ENCODE measurements around the gene MAPK10. TPM values are rescaled to one million over a fixed set of nuclear protein-coding genes. Genes with fewer than 3 reads are reported as not detected.

MAPK10 gene
- 178 TPM for total RNA-seq

DNA sequence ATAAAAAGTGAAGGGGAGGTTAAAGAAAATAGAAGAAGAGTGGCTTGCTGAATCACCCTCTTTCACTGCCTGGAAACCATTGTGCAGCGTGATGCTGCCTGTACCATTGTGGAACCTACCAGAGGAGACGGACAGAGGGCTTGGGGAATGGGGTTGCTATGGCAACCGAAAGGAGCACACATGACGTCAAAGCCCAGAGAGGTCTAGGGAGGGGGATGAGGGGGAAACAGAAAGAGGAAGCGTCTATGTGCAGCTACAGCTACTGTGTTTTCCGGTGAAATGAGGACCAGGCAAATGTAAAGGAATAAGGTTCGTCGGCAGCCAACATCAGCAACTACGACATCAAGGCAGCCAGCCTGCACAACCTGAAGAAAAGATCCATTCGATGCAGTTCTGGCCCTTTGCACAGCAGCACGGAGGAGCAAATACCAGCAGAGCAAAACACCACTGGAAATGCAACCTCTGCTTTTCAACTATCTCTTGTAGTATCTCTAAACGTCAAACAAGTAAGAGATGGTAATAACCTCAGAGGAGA lies at the start of gene MAPK10:
Gene MAPK10, minus strand, starts transcription at position 110 of the 535 bp plus-strand sequence.
- peak; percentile 74 for DNase-seq (ENCODE audit: low spot score)

GRCh38 chr4:86403575-86403974 lies 43.7 kb upstream of the MAPK10 start:
- DNase-seq (ENCODE audit: low spot score): no peak

GRCh38 chr4:86401826-86402225 lies 42.0 kb upstream of the MAPK10 start:
- no peak for DNase-seq (ENCODE audit: low spot score)

GRCh38 chr4:86400216-86400615 lies 40.4 kb upstream of the MAPK10 start:
- no peak for DNase-seq (ENCODE audit: low spot score)

DNA sequence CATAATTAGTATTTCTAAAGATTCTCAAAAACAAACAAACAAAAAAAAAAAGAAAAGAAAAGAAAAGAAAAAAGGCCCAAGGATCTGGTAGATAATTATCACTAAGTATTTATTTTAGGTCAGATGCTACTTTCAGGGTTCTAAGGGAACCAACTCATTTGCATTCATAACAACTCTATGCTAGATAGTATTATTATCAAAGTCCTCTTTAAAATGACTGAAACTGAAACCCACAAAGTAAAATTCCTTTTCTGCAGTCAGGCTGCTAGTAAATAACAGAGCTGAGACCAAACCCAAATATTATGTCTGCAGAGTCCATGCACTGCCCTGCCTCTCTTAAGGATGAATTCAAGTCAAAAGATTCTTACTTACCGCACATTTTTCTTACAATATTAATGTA lies 38.3 kb upstream of the MAPK10 start:
- no peak for DNase-seq (ENCODE audit: low spot score)

DNA sequence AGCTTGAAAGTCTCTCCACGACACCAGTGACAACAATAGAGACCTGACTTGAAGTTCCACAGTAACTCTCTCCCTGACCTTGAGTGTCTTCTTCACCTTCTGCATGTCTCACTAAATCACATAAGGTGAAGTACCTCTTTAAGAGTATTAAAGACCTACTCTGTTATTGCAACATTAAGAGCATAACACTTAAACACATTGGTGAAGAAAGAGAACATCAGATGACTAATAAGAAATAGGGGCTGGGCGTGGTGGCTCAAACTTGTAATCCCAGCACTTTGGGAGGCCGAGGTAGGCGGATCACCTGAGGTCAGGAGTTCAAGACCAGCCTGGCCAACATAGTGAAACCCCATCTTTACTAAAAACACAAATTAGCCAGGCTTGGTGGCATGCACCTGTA lies 33.9 kb upstream of the MAPK10 start:
- DNase-seq (ENCODE audit: low spot score): no peak

DNA sequence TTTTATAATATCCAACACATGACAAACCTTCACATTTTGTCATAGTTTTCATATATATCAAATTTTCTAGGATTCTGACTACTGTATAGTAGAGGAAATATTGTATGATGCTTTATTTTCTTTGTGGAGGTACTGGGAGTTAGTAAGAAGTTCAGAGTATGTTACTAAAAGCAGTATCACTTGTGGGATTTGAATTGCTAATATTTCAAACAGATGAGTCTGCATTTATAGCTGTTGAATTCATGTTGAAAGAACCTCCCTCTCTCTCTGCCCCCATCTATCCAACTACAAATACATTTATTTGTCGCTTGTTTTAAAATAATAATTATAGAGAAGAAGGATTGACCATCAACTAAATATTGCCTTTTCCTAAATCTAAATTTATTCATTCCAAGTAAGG lies 29.8 kb upstream of the MAPK10 start:
- DNase-seq (ENCODE audit: low spot score): no peak

- no peak for DNase-seq (ENCODE audit: low spot score)
Measured at GRCh38 chr4:86388252-86388651, 28.4 kb upstream of the MAPK10 start.

DNA sequence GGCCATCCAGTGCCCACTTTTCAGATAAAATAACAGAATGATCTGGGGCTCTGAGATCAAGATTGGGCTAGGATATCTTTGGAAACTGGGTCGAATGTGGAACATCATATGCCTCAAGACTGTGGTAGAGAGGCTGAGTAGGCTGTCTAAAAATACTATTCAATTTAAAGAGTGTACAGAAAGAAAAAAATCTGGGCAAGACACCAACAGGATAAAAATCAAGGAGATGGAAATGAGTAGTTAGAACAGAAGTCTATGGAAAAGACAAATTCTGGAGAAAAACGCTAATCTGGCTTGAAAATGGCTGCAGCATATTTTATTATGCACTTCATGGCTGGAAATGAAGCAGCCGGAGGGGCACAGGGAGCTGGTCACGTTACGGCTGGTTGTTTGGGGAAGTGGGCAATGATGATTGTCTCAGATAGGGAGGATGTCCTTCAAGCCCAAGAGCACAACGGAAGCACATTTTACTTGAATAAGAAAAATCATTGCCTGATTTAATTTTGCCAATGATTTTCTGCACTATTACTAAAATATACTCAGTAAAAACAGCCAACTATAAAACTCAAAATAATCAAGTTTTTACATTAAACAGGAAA lies 27.1 kb upstream of the MAPK10 start:
- no peak for DNase-seq (ENCODE audit: low spot score)

DNA sequence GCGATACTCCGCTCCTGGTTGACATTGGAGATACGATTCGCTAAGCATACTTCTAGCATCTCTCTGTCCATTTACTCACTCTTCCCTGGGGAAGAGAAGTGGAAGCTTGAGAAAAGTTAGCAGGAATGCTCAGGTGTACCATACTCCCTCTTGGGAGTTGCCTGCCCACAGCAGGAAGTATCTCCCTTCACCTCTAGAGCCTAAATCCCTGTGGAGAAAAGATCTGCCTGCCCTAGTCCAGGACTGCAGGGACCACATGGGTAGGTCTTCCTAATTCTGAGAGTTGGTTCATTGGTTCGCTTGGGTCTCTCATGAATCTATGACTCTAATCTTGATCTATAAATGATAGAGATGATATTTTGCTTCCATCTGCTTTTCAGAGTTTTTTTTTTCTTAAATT lies 26.3 kb upstream of the MAPK10 start:
- DNase-seq (ENCODE audit: low spot score): no peak

GRCh38 chr4:86381431-86381830 lies 21.6 kb upstream of the MAPK10 start:
- no peak for DNase-seq (ENCODE audit: low spot score)

DNA sequence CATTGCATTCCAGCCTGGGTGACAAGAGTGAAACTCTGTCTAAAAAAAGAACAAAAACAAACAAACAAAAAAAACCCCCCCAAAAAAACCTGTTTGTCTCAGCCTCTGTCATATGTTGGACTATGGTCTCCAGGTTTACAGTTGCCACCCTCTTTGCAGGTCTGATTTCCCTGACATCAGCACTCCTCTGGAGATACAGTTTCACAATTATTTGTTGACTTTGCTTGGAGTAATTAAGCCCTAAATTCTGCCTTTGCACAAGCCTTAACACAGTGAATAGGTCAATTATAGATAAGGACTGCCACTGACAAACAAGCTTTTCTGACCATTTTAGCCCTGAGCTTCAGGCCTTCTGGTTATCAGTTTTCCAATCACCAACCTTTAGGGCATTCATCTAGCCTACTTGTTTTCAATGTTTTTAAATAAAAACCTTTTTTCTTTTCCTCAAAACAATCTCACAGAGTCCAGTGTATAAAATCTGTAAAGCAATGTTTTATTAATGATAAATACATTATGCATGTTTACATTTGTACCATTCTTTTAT lies 20.4 kb upstream of the MAPK10 start:
- no peak for DNase-seq (ENCODE audit: low spot score)

DNA sequence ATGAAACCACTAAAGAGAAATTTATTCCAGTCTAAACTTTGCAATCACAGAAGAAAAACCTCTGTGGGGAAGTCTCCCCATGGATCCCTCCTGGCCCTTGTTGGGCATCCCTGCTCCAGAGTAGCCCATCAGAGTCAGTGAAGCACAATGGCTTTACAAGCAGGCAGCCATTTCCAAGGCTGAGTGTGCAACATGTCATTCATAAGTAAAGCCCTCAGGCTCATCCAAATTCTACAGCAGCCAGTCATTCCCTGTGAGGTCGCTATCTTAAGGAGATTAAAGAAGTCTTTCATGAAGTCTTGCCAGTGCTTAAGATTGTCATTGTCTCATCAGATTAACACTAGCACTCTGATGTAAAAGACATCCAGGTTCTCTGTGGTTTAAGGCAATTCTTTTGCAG lies 17.0 kb upstream of the MAPK10 start:
- no peak for DNase-seq (ENCODE audit: low spot score)

GRCh38 chr4:86368433-86368832 lies 8.6 kb upstream of the MAPK10 start:
- no peak for DNase-seq (ENCODE audit: low spot score)

DNA sequence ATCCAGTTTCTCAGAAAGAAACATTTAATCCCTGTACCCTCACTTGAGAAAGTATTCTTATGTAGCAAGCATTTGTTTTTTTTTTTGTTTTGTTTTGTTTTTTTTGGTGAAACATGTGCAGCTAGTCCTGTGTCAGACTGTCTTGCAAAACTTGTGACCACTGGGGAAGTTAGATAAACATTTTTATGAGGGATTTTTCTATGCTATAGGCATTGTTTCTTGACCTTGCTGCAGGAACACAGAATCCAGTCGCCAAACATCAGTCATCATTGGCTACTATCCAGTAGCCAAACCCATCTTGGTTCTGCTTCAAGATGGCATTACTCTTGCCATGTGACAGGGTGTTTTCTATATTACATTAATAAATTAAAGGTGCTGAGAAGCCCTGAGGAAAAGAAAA lies 7.7 kb upstream of the MAPK10 start:
- no peak for DNase-seq (ENCODE audit: low spot score)

DNA sequence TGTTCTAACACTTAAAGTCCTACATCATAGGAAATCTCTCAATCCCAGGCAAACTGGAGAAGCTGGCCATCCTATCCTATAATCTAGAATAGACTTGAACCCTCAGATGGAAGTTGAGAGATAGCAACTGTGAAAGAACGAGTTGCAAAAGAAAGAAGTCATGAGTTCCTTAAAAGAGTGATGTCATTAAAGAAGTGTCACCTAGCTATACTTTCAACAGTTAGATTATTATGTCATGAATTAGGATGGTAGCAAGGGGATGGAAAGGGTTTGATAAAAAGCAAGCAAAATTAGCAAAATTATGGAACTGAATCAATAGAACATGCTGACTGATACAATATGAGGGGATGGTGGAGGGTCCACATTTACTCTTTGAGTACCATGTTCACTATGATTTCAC lies 7.1 kb upstream of the MAPK10 start:
- no peak for DNase-seq (ENCODE audit: low spot score)

GRCh38 chr4:86362510-86362909 lies 2.7 kb upstream of the MAPK10 start:
- no peak for DNase-seq (ENCODE audit: low spot score)

- DNase-seq (ENCODE audit: low spot score): no peak
Measured at GRCh38 chr4:86358257-86358656, 1.6 kb downstream of the MAPK10 start.

GRCh38 chr4:86357608-86358007 lies 2.2 kb downstream of the MAPK10 start:
- no peak for DNase-seq (ENCODE audit: low spot score)

DNA sequence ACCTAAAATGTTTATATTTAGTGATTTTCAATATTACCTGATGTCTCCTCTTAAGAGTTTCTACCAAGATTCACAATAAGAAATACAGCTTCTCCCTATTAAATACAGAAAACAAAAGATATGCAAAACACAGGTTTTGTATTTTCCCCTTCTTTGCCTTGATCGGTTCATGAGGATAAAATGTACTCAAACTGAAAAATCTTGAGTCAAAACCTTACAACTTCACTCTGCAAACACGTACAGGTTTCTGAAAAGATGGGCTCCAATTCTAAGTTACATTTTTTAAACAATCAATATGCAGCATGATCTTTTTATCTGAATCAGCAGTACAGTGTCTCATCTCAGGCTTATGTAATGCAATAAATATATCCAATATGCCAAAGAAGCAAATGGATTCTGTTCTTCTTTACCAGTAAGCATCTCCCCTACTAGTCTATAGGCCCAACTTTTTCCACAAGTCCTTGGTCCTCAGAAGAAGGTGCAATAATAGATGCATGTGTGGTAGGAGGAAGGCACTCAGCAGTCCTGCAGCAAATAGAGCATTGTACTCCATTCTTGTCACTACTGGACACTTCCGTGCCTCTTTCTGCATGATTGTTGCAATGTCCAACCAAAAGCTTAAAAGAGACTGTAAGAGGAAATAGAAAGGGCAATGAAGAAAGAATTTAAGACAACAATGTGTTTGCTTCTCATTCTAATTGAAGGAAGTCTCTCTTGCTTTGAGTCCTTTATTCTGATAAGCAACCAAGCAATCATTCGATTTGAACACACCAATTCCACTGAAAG lies 3.2 kb downstream of the MAPK10 start:
- DNase-seq (ENCODE audit: low spot score): no peak

- DNase-seq (ENCODE audit: low spot score): no peak
Measured at GRCh38 chr4:86354390-86354789, 5.5 kb downstream of the MAPK10 start.

- no peak for DNase-seq (ENCODE audit: low spot score)
Measured at GRCh38 chr4:86346320-86346719, 13.5 kb downstream of the MAPK10 start.

GRCh38 chr4:86344127-86344526 lies 15.7 kb downstream of the MAPK10 start:
- no peak for DNase-seq (ENCODE audit: low spot score)
